GM12878 (cell line): ENCODE data around the gene BAG5. TPM values are rescaled to one million over a fixed set of nuclear protein-coding genes. Genes with fewer than 3 reads are reported as not detected.

Experiments used
- ATAC-seq: fragments of 200-7000 bp; cut with Tn5 transposase; 3 replicates; pipeline ENCODE4 v1.9.1; 2020; ENCODE audit warnings: mild to moderate bottlenecking, moderate library complexity
- BruUV-seq: library from RNA; stranded (reverse); fragments of 400-500 nt; replicated peaks from 2 replicates; lab custom pipeline; 2021; lab: Mats Ljungman, UMichigan
- CTCF ChIA-PET: fragments of 300-600 bp; sonication (Branson Sonifier 250); formaldehyde crosslinking; extraction: SDS; loops from one replicate; lab custom pipeline; 2021; ENCODE audit warnings: inconsistent platforms; lab: Yijun Ruan, JAX
- POLR2A ChIA-PET: fragments of 350-600 bp; formaldehyde crosslinking; extraction: SDS; loops from one replicate; lab custom pipeline; 2021; ENCODE audit warnings: inconsistent platforms; lab: Charles Lee
- RAD21 ChIA-PET: fragments of 300-600 bp; sonication (Branson Sonifier 250); formaldehyde crosslinking; loops from one replicate; lab custom pipeline; 2023; ENCODE audit warnings: antibody characterized with exemption; ENCODE audit not compliant: unreplicated experiment; lab: Charles Lee
- SMC1A ChIA-PET: fragments of 300-600 bp; sonication (Branson Sonifier 250); formaldehyde crosslinking; loops from one replicate; lab custom pipeline; 2023; ENCODE audit not compliant: unreplicated experiment, uncharacterized antibody; lab: Charles Lee
- DNase-seq: peaks from one replicate; pipeline ENCODE4 v3.0.0-alpha.2; 2011; ENCODE audit warnings: low read depth, low spot score
- FAIRE-seq: peaks from 3 replicates; lab custom pipeline; 2011; peaks lifted over from hg19 to GRCh38; lab: Jason Lieb, UNC
- H2AFZ ChIP-seq: 2 replicates; pipeline ENCODE4 v1.6.0; 2011; ENCODE audit warnings: low read depth, low read length, control low read depth; ENCODE audit not compliant: control insufficient read depth
- H3K27ac ChIP-seq: 2 replicates; pipeline ENCODE4 v1.5.1; 2011; ENCODE audit warnings: control low read depth; ENCODE audit not compliant: control insufficient read depth, insufficient read depth
- H3K27me3 ChIP-seq, 2 experiments: replicated peaks in 1 of 2; 2 replicates each; pipeline versions ENCODE4 v1.6.0 to v1.6.1; 2011; ENCODE audit warnings: low read length in 1 of 2; ENCODE audit not compliant: control insufficient read depth in 2 of 2, insufficient read depth in 2 of 2
- H3K36me3 ChIP-seq, 2 experiments: 2 replicates each; pipeline ENCODE4 v1.5.1; 2011; ENCODE audit warnings: low read length in 1 of 2; ENCODE audit not compliant: control insufficient read depth in 2 of 2, insufficient read depth in 2 of 2
- H3K4me1 ChIP-seq: 2 replicates; pipeline ENCODE4 v1.6.1; 2011; ENCODE audit warnings: mild to moderate bottlenecking, low read length, moderate library complexity, mixed read lengths; ENCODE audit not compliant: control insufficient read depth, insufficient read depth
- H3K4me2 ChIP-seq: 2 replicates; pipeline ENCODE4 v1.6.0; 2011; ENCODE audit warnings: control low read depth; ENCODE audit not compliant: control insufficient read depth, insufficient read depth
- H3K4me3 ChIP-seq: fragments of 200-600 bp; sonication (generic); 2 replicates; pipeline ENCODE4 v1.5.1; 2016
- H3K79me2 ChIP-seq: 2 replicates; pipeline ENCODE4 v1.6.0; 2011; ENCODE audit warnings: low read length; ENCODE audit not compliant: control insufficient read depth, insufficient read depth
- H3K9ac ChIP-seq: 2 replicates; pipeline ENCODE4 v1.8.0; 2011; ENCODE audit warnings: low read length, control low read depth, mixed read lengths; ENCODE audit not compliant: control insufficient read depth, insufficient read depth
- H3K9me3 ChIP-seq: replicated peaks from 3 replicates; pipeline ENCODE4 v1.5.1; 2011; ENCODE audit warnings: mild to moderate bottlenecking, low read length; ENCODE audit not compliant: control insufficient read depth, insufficient read depth
- H4K20me1 ChIP-seq: 2 replicates; pipeline ENCODE4 v1.6.0; 2011; ENCODE audit not compliant: control insufficient read depth, insufficient read depth
- ASH2L ChIP-seq: fragments of 300-600, 200-600 bp; sonication (generic); IDR thresholded peaks from 2 replicates; pipeline ENCODE4 v1.6.1; 2017; ENCODE audit warnings: low read depth, mild to moderate bottlenecking, borderline replicate concordance
- BHLHE40 ChIP-seq, 2 experiments: fragments of 450-650 bp in 1 of 2; IDR thresholded peaks; 2 replicates each; pipeline ENCODE4 v1.6.1; 2011 to 2017; ENCODE audit warnings: low read depth in 2 of 2, borderline replicate concordance in 1 of 2, improper control_type of control experiment in 1 of 2, low read length in 1 of 2, mild to moderate bottlenecking in 1 of 2
- CHD1 ChIP-seq: IDR thresholded peaks from 2 replicates; pipeline ENCODE4 v1.6.1; 2012; ENCODE audit warnings: low read depth, low read length, improper control_type of control experiment
- DPF2 ChIP-seq: fragments of 450-650 bp; IDR thresholded peaks from 2 replicates; pipeline ENCODE4 v1.6.1; 2017; ENCODE audit warnings: mild to moderate bottlenecking
- GATAD2B ChIP-seq: fragments of 450-650 bp; conservative IDR thresholded peaks from 2 replicates; pipeline ENCODE4 v1.6.1; 2017; ENCODE audit warnings: low read depth, mild to moderate bottlenecking, moderate library complexity
- HDGF ChIP-seq: fragments of 450-650 bp; IDR thresholded peaks from 2 replicates; pipeline ENCODE4 v1.6.1; 2016; ENCODE audit warnings: antibody characterized with exemption
- LARP7 ChIP-seq: fragments of 450-650 bp; IDR thresholded peaks from 2 replicates; pipeline ENCODE4 v1.6.1; 2017; ENCODE audit warnings: mild to moderate bottlenecking
- NR2C2 ChIP-seq: IDR thresholded peaks from 2 replicates; pipeline ENCODE4 v1.6.1; 2011; ENCODE audit warnings: borderline replicate concordance, low read depth; ENCODE audit not compliant: control insufficient read depth, insufficient read length
- RAD21 ChIP-seq: IDR thresholded peaks from 2 replicates; pipeline ENCODE4 v1.6.1; 2011; ENCODE audit warnings: mild to moderate bottlenecking, low read depth, low read length, moderate library complexity; ENCODE audit not compliant: insufficient read depth
- RELA ChIP-seq: fragments of 450-650 bp; IDR thresholded peaks from 2 replicates; pipeline ENCODE4 v1.8.0; 2014; ENCODE audit warnings: borderline replicate concordance; ENCODE audit not compliant: partially characterized antibody
- SMC3 ChIP-seq: IDR thresholded peaks from 2 replicates; pipeline ENCODE4 v1.6.1; 2011; ENCODE audit warnings: low read length, improper control_type of control experiment, borderline replicate concordance
- TCF12 ChIP-seq: IDR thresholded peaks from 2 replicates; pipeline ENCODE4 v1.6.1; 2011; ENCODE audit warnings: low read depth, mild to moderate bottlenecking, low read length
- TCF3 ChIP-seq: IDR thresholded peaks from 2 replicates; pipeline ENCODE4 v1.6.1; 2012; ENCODE audit warnings: low read depth, mild to moderate bottlenecking, low read length, borderline replicate concordance; ENCODE audit not compliant: insufficient read depth
- YY1 ChIP-seq: IDR thresholded peaks from 2 replicates; pipeline ENCODE4 v1.6.1; 2011; ENCODE audit warnings: low read depth, mild to moderate bottlenecking, low read length
- WGBS: methylation state at CpG from one replicate; pipeline ENCODE4 v1.1.6; 2016; ENCODE audit warnings: low lambda C conversion rate; ENCODE audit not compliant: insufficient replicate concordance, insufficient coverage; ENCODE audit errors: missing lambda C conversion rate; 5-methylcytosine and 5-hydroxymethylcytosine counted together
- in situ Hi-C: fragments of 300-500 bp; cut with MboI; formaldehyde crosslinking; loops from 9 replicates; pipeline ENCODE4 v1.14.3; 2018; ENCODE audit warnings: mixed read lengths
- intact Hi-C: fragments of 100-400 bp; cut with micrococcal nuclease; formaldehyde crosslinking; loops from one replicate; pipeline ENCODE4 v1.14.2; 2022; ENCODE audit not compliant: unreplicated experiment
- polyA plus RNA-seq, 11 experiments: library from polyadenylated mRNA; depleted of rRNA in 4 of 11; unstranded in 6 of 11; stranded (reverse) in 5 of 11; fragments of >200 nt; fragmentation: Nextera tagmentation in 4 of 11; fragmentation: Illumina TruSeq in 1 of 11; extraction: Ambion mirVana in 4 of 11; extraction: Trizol in 1 of 11; gene quantifications; 1 replicate in 1 of 11; 2 replicates in 10 of 11; pipeline versions ENCODE4 v1.2.1 to v1.2.3, GENCODE V29; 2011 to 2016; ENCODE audit warnings: inconsistent platforms in 2 of 11, missing spikeins in 2 of 11, low read depth in 1 of 11
- total RNA-seq, 4 experiments: library from RNA; depleted of rRNA in 3 of 4; stranded (reverse); fragments of >200 nt in 3 of 4; fragmentation: Illumina TruSeq in 1 of 4; extraction: Trizol in 1 of 4; gene quantifications; 2 replicates each; pipeline versions ENCODE4 v1.2.1 to v1.2.3, GENCODE V29; 2013 to 2021
- TF ChIP-seq, protein P1 (sequence below), 3 experiments: IDR thresholded peaks in 2 of 3; conservative IDR thresholded peaks in 1 of 3; 2 replicates each; pipeline ENCODE4 v1.5.1; 2011; ENCODE audit warnings: low read depth in 3 of 3, low read length in 3 of 3, mild to moderate bottlenecking in 3 of 3, control low read depth in 2 of 3, moderate library complexity in 2 of 3, inconsistent platforms in 1 of 3, mixed read lengths in 1 of 3; ENCODE audit not compliant: control insufficient read depth in 2 of 3, insufficient read depth in 1 of 3; ENCODE audit errors: extremely low read depth in 1 of 3
- TF ChIP-seq, protein P2 (sequence below): IDR thresholded peaks from 2 replicates; pipeline ENCODE4 v1.6.1; 2011; ENCODE audit warnings: low read depth, low read length, improper control_type of control experiment, borderline replicate concordance
- TF ChIP-seq, protein P3 (sequence below): IDR thresholded peaks from 2 replicates; pipeline ENCODE4 v1.6.1; 2012; ENCODE audit warnings: low read depth, low read length, improper control_type of control experiment

BAG5 gene
- total and polyA plus RNA-seq, 10 of the 15 experiments (the other 5 are each of a cell fraction or from before 2014, with no cell fraction given), result 9.9 to 30.5 (median 20.1) TPM

DNA sequence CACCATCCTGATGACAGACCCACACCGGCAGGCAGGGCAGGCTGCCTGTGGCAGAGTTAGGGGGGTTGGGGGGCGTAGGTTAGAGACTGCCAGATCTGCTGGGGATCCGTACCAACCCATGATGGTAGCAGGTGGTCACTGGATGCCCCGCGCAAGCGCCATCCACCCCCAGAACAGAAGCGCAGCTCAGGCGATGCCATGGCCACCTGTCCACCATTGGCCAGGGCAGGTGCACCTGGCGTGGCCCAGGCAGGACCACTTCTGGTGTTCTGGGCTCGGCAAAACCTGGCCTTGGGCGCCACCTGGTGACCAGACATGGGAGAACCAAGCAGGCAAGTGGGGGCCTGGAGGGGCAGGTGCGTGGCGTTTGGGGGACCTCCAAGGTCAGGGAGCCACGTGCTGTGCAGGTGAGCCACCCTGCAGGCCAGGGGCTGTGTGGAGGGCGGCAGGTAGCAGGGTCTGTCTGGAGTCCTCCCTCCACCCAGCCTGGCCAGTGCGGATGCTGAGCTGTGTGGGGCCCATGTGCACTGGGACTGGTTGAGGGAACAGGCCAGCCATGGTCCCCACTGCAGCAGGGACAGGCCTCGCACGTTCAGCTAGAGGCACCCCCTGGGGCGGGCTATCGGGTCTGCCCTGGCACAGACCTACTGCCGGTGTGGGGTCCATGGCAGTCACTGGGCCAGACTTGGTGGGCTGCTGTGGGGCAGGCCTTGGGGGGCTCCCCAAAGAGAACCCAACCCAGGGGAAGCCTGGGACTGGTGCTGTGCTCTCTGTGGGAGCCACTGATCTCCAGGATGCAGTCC lies 15.6 kb downstream of the BAG5 start:
- DNase-seq, result no peak
- CTCF ChIA-PET, result interaction anchor here (0.6 to 5.7 kb wide), 8 partner anchors 11 to 47 kb away, joined by 3 to 53 read pairs (median 3); no protein-coding TSS in a partner anchor
- Histone ChIP-seq H3K27me3 (no peaks in the 10 kb centered on the region), H3K9ac (no peak overlapping the region), H3K4me2 (no peak overlapping the region), H3K36me3 (no peaks in the 10 kb centered on the region), H3K9me3 (no peaks in the 10 kb centered on the region), H3K27ac (no peak overlapping the region), H3K4me1 (no peaks in the 10 kb centered on the region), H2AFZ (no peak overlapping the region), H3K4me3 (no peak overlapping the region), H4K20me1 (no peaks in the 10 kb centered on the region), H3K79me2 (no peaks in the 10 kb centered on the region)
- 15% methylated on average over 20 of the region's 21 CpGs for WGBS
- SMC1A ChIA-PET, result interaction anchor here (1.2 to 1.5 kb wide), 2 partner anchors 19 to 28 kb away, joined by 3 to 13 read pairs; no protein-coding TSS in a partner anchor
- TF ChIP-seq RAD21 (peak; percentile 93), ASH2L (no peak), HDGF (peak; percentile 21; the same call in 1 of the 2 replicates), BHLHE40 (IDR thresholded peaks at IDR 0.05; ENCODE audit: borderline replicate concordance in 1 of 2, low read depth in 2 of 2, low read length in 1 of 2) (peak; percentile 28 to 66; a peak in 2 of 4 replicates), LARP7 (peak; percentile 42; the same call in 1 of the 2 replicates), RELA (peak; percentile 68), NR2C2 (no peak), GATAD2B (0 out of 2 replicates have a peak, but pooled peaks have one; percentile 37), SMC3 (peak; percentile 95), YY1 (peak; percentile 67; the same call in 1 of the 2 replicates), CHD1 (no peak), TCF12 (peak; percentile 68; the same call in 1 of the 2 replicates), TCF3 (peak; percentile 71; the same call in 1 of the 2 replicates), DPF2 (0 out of 2 replicates have a peak, but pooled peaks have one; percentile 33)
- TF ChIP-seq, protein P1, sequence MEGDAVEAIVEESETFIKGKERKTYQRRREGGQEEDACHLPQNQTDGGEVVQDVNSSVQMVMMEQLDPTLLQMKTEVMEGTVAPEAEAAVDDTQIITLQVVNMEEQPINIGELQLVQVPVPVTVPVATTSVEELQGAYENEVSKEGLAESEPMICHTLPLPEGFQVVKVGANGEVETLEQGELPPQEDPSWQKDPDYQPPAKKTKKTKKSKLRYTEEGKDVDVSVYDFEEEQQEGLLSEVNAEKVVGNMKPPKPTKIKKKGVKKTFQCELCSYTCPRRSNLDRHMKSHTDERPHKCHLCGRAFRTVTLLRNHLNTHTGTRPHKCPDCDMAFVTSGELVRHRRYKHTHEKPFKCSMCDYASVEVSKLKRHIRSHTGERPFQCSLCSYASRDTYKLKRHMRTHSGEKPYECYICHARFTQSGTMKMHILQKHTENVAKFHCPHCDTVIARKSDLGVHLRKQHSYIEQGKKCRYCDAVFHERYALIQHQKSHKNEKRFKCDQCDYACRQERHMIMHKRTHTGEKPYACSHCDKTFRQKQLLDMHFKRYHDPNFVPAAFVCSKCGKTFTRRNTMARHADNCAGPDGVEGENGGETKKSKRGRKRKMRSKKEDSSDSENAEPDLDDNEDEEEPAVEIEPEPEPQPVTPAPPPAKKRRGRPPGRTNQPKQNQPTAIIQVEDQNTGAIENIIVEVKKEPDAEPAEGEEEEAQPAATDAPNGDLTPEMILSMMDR (IDR thresholded peaks at IDR 0.05 in 2 of 3, conservative IDR thresholded peaks at IDR 0.05 in 1 of 3; ENCODE audit: control insufficient read depth in 2 of 3, extremely low read depth in 1 of 3, insufficient read depth in 1 of 3, low read depth in 3 of 3, low read length in 3 of 3), result peak; percentile 85 to 96 (median 90); a peak in 5 of 6 replicates
- TF ChIP-seq, protein P2, sequence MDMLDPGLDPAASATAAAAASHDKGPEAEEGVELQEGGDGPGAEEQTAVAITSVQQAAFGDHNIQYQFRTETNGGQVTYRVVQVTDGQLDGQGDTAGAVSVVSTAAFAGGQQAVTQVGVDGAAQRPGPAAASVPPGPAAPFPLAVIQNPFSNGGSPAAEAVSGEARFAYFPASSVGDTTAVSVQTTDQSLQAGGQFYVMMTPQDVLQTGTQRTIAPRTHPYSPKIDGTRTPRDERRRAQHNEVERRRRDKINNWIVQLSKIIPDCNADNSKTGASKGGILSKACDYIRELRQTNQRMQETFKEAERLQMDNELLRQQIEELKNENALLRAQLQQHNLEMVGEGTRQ, result no peak
- TF ChIP-seq, protein P3, sequence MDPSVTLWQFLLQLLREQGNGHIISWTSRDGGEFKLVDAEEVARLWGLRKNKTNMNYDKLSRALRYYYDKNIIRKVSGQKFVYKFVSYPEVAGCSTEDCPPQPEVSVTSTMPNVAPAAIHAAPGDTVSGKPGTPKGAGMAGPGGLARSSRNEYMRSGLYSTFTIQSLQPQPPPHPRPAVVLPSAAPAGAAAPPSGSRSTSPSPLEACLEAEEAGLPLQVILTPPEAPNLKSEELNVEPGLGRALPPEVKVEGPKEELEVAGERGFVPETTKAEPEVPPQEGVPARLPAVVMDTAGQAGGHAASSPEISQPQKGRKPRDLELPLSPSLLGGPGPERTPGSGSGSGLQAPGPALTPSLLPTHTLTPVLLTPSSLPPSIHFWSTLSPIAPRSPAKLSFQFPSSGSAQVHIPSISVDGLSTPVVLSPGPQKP, result no peak
- RAD21 ChIA-PET, result interaction anchor here (0.5 to 2.5 kb wide), 7 partner anchors 19 to 120 kb away, joined by 3 to 25 read pairs (median 4); no protein-coding TSS in a partner anchor
- ATAC-seq, result peak; percentile 93
- no TSS peak for BruUV-seq
- in situ Hi-C loops, result no loop called here
- FAIRE-seq, result peak; percentile 44
- intact Hi-C loops, result loop anchor here (1.0 kb wide), 2 partner anchors 29 to 47 kb away; no protein-coding TSS in a partner anchor
- POLR2A ChIA-PET, result no interaction called here
